A549 (cell line): ENCODE measurements around the gene TNFRSF1B. TPM values are rescaled to one million over a fixed set of nuclear protein-coding genes. Genes with fewer than 3 reads are reported as not detected.

Source experiments
- ATAC-seq, 2 experiments: fragments of 200-7000 bp in 1 of 2; fragments of >200 bp in 1 of 2; cut with Nextera tagmentation in 1 of 2; cut with Tn5 transposase in 1 of 2; 3 replicates each; pipeline versions ENCODE4 v1.8.0 to v1.9.1; 2018 to 2020; ENCODE audit warnings: mild to moderate bottlenecking in 1 of 2, moderate library complexity in 1 of 2
- CTCF ChIA-PET: fragments of 300-600 bp; sonication (Branson Sonifier 250); formaldehyde crosslinking; extraction: SDS; loops from one replicate; lab custom pipeline; 2021; ENCODE audit warnings: antibody characterized with exemption, inconsistent platforms; lab: Yijun Ruan, JAX
- POLR2A ChIA-PET: fragments of 350-600 bp; formaldehyde crosslinking; extraction: SDS; loops from one replicate; lab custom pipeline; 2021; ENCODE audit warnings: antibody characterized with exemption, inconsistent platforms; lab: Yijun Ruan, JAX
- DNase-seq, 2 experiments: peaks; one replicate each; pipeline versions ENCODE4 v3.0.0 to v3.0.0-alpha.2; 2011 to 2016; ENCODE audit warnings: low read depth in 1 of 2, low spot score in 1 of 2
- FAIRE-seq: peaks from 2 replicates; lab custom pipeline; 2011; peaks lifted over from hg19 to GRCh38; lab: Jason Lieb, UNC
- H3K27ac ChIP-seq, 2 experiments: fragments of >200 bp; sonication (Bioruptor Twin); formaldehyde crosslinking; 3 replicates each; pipeline ENCODE4 v1.5.1; 2016 to 2017
- H3K4me1 ChIP-seq: fragments of >200 bp; sonication (Bioruptor Twin); formaldehyde crosslinking; 3 replicates; pipeline ENCODE4 v1.6.1; 2016
- H3K4me2 ChIP-seq: fragments of >200 bp; sonication (Bioruptor Twin); formaldehyde crosslinking; 3 replicates; pipeline ENCODE4 v1.6.1; 2016
- H3K4me3 ChIP-seq: fragments of >200 bp; sonication (Bioruptor Twin); formaldehyde crosslinking; 3 replicates; pipeline ENCODE4 v1.5.1; 2016
- H3K9me3 ChIP-seq: fragments of >200 bp; sonication (Bioruptor Twin); formaldehyde crosslinking; 3 replicates; pipeline ENCODE4 v1.6.1; 2016
- CEBPB ChIP-seq, 2 experiments: fragments of >200 bp in 1 of 2; sonication (Bioruptor Twin) in 1 of 2; formaldehyde crosslinking in 1 of 2; IDR thresholded peaks; 2 replicates each; pipeline ENCODE4 v1.6.1; 2012 to 2016
- CHD2 ChIP-seq: fragments of 150-350 bp; IDR thresholded peaks from 2 replicates; pipeline ENCODE4 v1.6.1; 2014; ENCODE audit warnings: low read length; ENCODE audit not compliant: partially characterized antibody
- EP300 ChIP-seq, 2 experiments: fragments of >200 bp; sonication (Bioruptor Twin); formaldehyde crosslinking; IDR thresholded peaks; 2 replicates in 1 of 2; 3 replicates in 1 of 2; pipeline ENCODE4 v1.6.1; 2016 to 2017
- FOSL2 ChIP-seq, 2 experiments: fragments of 450-650 bp in 1 of 2; fragments of >200 bp in 1 of 2; sonication (Bioruptor Twin) in 1 of 2; formaldehyde crosslinking; IDR thresholded peaks; 2 replicates each; pipeline versions ENCODE4 v1.5.0 to v1.6.1; 2016 to 2020; ENCODE audit warnings: mild to moderate bottlenecking in 1 of 2, moderate library complexity in 1 of 2
- FOXS1 ChIP-seq: fragments of 250-450 bp; sonication (Bioruptor Pico); IDR thresholded peaks from 2 replicates; pipeline ENCODE4 v1.5.0; 2020; ENCODE audit warnings: mild to moderate bottlenecking, moderate library complexity
- HEYL ChIP-seq: fragments of 250-450 bp; sonication (Bioruptor Pico); IDR thresholded peaks from 2 replicates; pipeline ENCODE4 v1.8.0; 2021; ENCODE audit warnings: mild to moderate bottlenecking, moderate library complexity
- HOXA7 ChIP-seq: fragments of 250-450 bp; sonication (Bioruptor Pico); IDR thresholded peaks from 2 replicates; pipeline ENCODE4 v1.5.0; 2020; ENCODE audit warnings: mild to moderate bottlenecking, moderate library complexity
- HOXB13 ChIP-seq: fragments of 250-450 bp; sonication (Bioruptor Pico); IDR thresholded peaks from 2 replicates; pipeline ENCODE4 v1.5.0; 2020; ENCODE audit warnings: low read depth, mild to moderate bottlenecking, moderate library complexity
- JUN ChIP-seq, 2 experiments: fragments of >200 bp; sonication (Bioruptor Twin); formaldehyde crosslinking; IDR thresholded peaks; 2 replicates in 1 of 2; 3 replicates in 1 of 2; pipeline ENCODE4 v1.6.1; 2016 to 2017
- RAD21 ChIP-seq, 2 experiments: fragments of >200 bp in 1 of 2; sonication (Bioruptor Twin) in 1 of 2; formaldehyde crosslinking in 1 of 2; IDR thresholded peaks in 1 of 2; conservative IDR thresholded peaks in 1 of 2; 2 replicates in 1 of 2; 3 replicates in 1 of 2; pipeline ENCODE4 v1.6.1; 2012 to 2018; ENCODE audit warnings: inconsistent platforms in 1 of 2
- RCOR1 ChIP-seq: fragments of 150-350 bp; IDR thresholded peaks from 2 replicates; pipeline ENCODE4 v1.6.1; 2014; ENCODE audit warnings: antibody characterized with exemption, low read length, low read depth
- RFX5 ChIP-seq: fragments of 450-650 bp; IDR thresholded peaks from 2 replicates; pipeline ENCODE4 v1.7.1; 2014; ENCODE audit warnings: antibody characterized with exemption, mild to moderate bottlenecking, moderate library complexity
- RNF2 ChIP-seq: fragments of 200-600 bp; sonication (generic); IDR thresholded peaks from 2 replicates; pipeline ENCODE4 v1.6.1; 2016; ENCODE audit warnings: low read depth, mild to moderate bottlenecking, antibody characterized with exemption, moderate library complexity, borderline replicate concordance
- SMC3 ChIP-seq: fragments of >200 bp; sonication (Bioruptor Twin); formaldehyde crosslinking; IDR thresholded peaks from 3 replicates; pipeline ENCODE4 v1.6.1; 2018; ENCODE audit warnings: inconsistent platforms
- TP53 ChIP-seq: fragments of 250-450 bp; sonication (Bioruptor Pico); IDR thresholded peaks from 2 replicates; pipeline ENCODE4 v1.5.0; 2021; ENCODE audit warnings: mild to moderate bottlenecking, moderate library complexity
- ZFP36 ChIP-seq: fragments of 450-650 bp; IDR thresholded peaks from 2 replicates; pipeline ENCODE4 v1.6.1; 2014; ENCODE audit warnings: borderline replicate concordance; ENCODE audit not compliant: partially characterized antibody
- ZSCAN20 ChIP-seq: fragments of 250-450 bp; sonication (Bioruptor Pico); IDR thresholded peaks from 2 replicates; pipeline ENCODE4 v1.8.0; 2022; ENCODE audit warnings: mild to moderate bottlenecking, moderate library complexity
- WGBS: methylation state at CpG from one replicate; pipeline ENCODE4 v1.1.6; 2017; ENCODE audit errors: missing lambda C conversion rate; 5-methylcytosine and 5-hydroxymethylcytosine counted together
- polyA plus RNA-seq, 4 experiments: library from polyadenylated mRNA; depleted of rRNA in 3 of 4; stranded (reverse); fragments of >200 nt; fragmentation: RNase III in 1 of 4; extraction: RNeasy Plus Mini Kit Qiagen cat#74134 plus additional on column Dnase treatment in 1 of 4; gene quantifications; 2 replicates in 3 of 4; 3 replicates in 1 of 4; pipeline ENCODE4 v1.2.3, GENCODE V29; 2011 to 2017
- TF ChIP-seq, protein P1 (sequence below): IDR thresholded peaks from 2 replicates; pipeline ENCODE4 v1.6.1; 2012
- TF ChIP-seq, protein P2 (sequence below): fragments of >200 bp; sonication (Bioruptor Twin); formaldehyde crosslinking; IDR thresholded peaks from 3 replicates; pipeline ENCODE4 v1.5.1; 2016
- TF ChIP-seq, protein P3 (sequence below): fragments of 150-350 bp; IDR thresholded peaks from 2 replicates; pipeline ENCODE4 v1.6.1; 2014; ENCODE audit warnings: low read depth, mild to moderate bottlenecking, low read length
- TF ChIP-seq, protein P4 (sequence below): fragments of 200-600 bp; sonication (generic); IDR thresholded peaks from 2 replicates; pipeline ENCODE4 v1.6.1; 2016; ENCODE audit warnings: antibody characterized with exemption, mild to moderate bottlenecking, moderate library complexity

Gene TNFRSF1B
- polyA plus RNA-seq, 2 of the 4 experiments (the other 2 are of a cell fraction): 0.05 to 0.06 TPM

DNA sequence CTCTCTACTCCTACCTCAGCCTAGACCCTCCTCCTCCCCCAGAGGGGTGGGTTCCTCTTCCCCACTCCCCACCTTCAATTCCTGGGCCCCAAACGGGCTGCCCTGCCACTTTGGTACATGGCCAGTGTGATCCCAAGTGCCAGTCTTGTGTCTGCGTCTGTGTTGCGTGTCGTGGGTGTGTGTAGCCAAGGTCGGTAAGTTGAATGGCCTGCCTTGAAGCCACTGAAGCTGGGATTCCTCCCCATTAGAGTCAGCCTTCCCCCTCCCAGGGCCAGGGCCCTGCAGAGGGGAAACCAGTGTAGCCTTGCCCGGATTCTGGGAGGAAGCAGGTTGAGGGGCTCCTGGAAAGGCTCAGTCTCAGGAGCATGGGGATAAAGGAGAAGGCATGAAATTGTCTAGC is 41.5 kb downstream of the TNFRSF1B start:
- ChIA-PET CTCF (interaction anchor here (0.6 to 7.7 kb wide), 21 partner anchors 11 to 506 kb away, joined by 3 to 229 read pairs (median 4); no protein-coding TSS in a partner anchor), POLR2A (no interaction called here)
- DNase-seq (no peak), FAIRE-seq (no peak), ATAC-seq (peak; percentile 14 to 22; a peak in 3 of 6 replicates)
- 67% methylated on average over 6 of the region's 6 CpGs for WGBS
- Histone ChIP-seq H3K4me1 (no peaks in the 10 kb centered on the region), H3K4me2 (no peak overlapping the region), H3K4me3 (no peak overlapping the region), H3K27ac (no peak overlapping the region), H3K9me3 (no peaks in the 10 kb centered on the region)
- TF ChIP-seq RNF2: no peak
- TF ChIP-seq RCOR1: no peak
- no peak for TF ChIP-seq ZSCAN20 (CRISPR knock-in tag)
- TF ChIP-seq TP53 (CRISPR knock-in tag): no peak
- no peak for TF ChIP-seq HOXB13 (CRISPR knock-in tag)
- TF ChIP-seq EP300 (IDR thresholded peaks at IDR 0.05): no peak
- TF ChIP-seq HEYL (CRISPR knock-in tag): no peak
- TF ChIP-seq CHD2: no peak
- no peak for TF ChIP-seq RFX5
- no peak for TF ChIP-seq JUN (IDR thresholded peaks at IDR 0.05)
- TF ChIP-seq, protein P1, sequence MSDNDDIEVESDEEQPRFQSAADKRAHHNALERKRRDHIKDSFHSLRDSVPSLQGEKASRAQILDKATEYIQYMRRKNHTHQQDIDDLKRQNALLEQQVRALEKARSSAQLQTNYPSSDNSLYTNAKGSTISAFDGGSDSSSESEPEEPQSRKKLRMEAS: no peak

DNA sequence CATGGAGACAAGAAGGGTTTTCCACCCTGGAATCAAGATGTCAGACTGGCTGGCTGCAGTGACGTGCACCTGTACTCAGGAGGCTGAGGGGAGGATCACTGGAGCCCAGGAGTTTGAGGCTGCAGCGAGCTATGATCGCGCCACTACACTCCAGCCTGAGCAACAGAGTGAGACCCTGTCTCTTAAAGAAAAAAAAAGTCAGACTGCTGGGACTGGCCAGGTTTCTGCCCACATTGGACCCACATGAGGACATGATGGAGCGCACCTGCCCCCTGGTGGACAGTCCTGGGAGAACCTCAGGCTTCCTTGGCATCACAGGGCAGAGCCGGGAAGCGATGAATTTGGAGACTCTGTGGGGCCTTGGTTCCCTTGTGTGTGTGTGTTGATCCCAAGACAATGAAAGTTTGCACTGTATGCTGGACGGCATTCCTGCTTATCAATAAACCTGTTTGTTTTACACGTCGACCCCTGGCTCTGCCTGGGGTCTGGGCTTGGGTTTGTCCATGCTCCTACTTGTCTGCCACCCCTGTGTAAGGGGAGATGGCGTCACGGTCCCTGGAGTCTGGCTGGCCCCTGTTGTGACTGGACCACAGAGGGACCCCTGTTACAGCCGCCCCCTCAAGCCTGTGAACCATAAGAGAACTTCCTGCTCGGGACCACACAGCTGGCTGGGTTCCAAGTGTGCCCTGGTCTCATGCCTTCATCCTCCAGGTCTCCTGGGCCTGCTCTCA is 42.1 kb downstream of the TNFRSF1B start:
- TF ChIP-seq CEBPB (IDR thresholded peaks at IDR 0.05) (no peak), RAD21 (conservative IDR thresholded peaks at IDR 0.05 in 1 of 2, IDR thresholded peaks at IDR 0.05 in 1 of 2) (peak; percentile 91 to 96), SMC3 (peak; percentile 94), FOSL2 (IDR thresholded peaks at IDR 0.05) (no peak), FOSL2 (CRISPR knock-in tag; IDR thresholded peaks at IDR 0.05) (no peak), FOXS1 (CRISPR knock-in tag) (no peak)
- TF ChIP-seq, protein P2, sequence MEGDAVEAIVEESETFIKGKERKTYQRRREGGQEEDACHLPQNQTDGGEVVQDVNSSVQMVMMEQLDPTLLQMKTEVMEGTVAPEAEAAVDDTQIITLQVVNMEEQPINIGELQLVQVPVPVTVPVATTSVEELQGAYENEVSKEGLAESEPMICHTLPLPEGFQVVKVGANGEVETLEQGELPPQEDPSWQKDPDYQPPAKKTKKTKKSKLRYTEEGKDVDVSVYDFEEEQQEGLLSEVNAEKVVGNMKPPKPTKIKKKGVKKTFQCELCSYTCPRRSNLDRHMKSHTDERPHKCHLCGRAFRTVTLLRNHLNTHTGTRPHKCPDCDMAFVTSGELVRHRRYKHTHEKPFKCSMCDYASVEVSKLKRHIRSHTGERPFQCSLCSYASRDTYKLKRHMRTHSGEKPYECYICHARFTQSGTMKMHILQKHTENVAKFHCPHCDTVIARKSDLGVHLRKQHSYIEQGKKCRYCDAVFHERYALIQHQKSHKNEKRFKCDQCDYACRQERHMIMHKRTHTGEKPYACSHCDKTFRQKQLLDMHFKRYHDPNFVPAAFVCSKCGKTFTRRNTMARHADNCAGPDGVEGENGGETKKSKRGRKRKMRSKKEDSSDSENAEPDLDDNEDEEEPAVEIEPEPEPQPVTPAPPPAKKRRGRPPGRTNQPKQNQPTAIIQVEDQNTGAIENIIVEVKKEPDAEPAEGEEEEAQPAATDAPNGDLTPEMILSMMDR: peak; percentile 82
- DNase-seq (peak; percentile 64 to 67), ATAC-seq (peak; percentile 94 to 97), FAIRE-seq (no peak)
- ChIA-PET POLR2A (no interaction called here), CTCF (interaction anchor here (0.6 to 7.7 kb wide), 29 partner anchors 9 to 505 kb away, joined by 3 to 229 read pairs (median 4); no protein-coding TSS in a partner anchor)
- no peaks in the 10 kb centered on the region for H3K9me3 ChIP-seq
- 27% methylated on average over 12 of the region's 14 CpGs for WGBS
- no peak overlapping the region for H3K4me3 ChIP-seq
- no peaks in the 10 kb centered on the region for H3K4me1 ChIP-seq
- no peak overlapping the region for H3K27ac ChIP-seq
- H3K4me2 ChIP-seq: no peak overlapping the region

DNA sequence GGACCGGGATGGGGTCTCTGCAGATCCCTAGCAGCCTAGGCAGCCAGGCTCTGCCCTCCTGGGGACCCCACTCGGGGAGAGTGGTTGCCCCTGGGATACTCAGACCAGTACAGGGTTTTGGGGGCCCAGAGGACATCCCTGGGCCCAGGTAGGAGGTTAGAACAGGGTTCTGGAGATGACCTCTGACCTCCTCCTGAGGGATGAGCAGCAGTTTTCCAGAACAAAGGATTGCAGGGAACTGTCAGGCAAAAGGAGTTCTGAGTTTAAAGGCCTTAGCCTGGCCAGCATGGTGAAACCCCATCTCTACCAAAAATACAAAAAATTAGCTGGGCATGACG is 42.7 kb downstream of the TNFRSF1B start:
- FAIRE-seq (no peak), DNase-seq (no peak), ATAC-seq (no peak)
- Histone ChIP-seq H3K4me1 (no peaks in the 10 kb centered on the region), H3K4me3 (no peak overlapping the region), H3K4me2 (no peak overlapping the region), H3K27ac (no peak overlapping the region), H3K9me3 (no peaks in the 10 kb centered on the region)
- ChIA-PET POLR2A (no interaction called here), CTCF (interaction anchor here (0.6 to 7.7 kb wide), 15 partner anchors 9 to 449 kb away, joined by 3 to 229 read pairs (median 5); no protein-coding TSS in a partner anchor)
- no peak for TF ChIP-seq HOXA7 (CRISPR knock-in tag)
- no peak for TF ChIP-seq ZFP36
- no peak for TF ChIP-seq RFX5
- TF ChIP-seq, protein P3, sequence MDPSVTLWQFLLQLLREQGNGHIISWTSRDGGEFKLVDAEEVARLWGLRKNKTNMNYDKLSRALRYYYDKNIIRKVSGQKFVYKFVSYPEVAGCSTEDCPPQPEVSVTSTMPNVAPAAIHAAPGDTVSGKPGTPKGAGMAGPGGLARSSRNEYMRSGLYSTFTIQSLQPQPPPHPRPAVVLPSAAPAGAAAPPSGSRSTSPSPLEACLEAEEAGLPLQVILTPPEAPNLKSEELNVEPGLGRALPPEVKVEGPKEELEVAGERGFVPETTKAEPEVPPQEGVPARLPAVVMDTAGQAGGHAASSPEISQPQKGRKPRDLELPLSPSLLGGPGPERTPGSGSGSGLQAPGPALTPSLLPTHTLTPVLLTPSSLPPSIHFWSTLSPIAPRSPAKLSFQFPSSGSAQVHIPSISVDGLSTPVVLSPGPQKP: no peak
- TF ChIP-seq EP300 (IDR thresholded peaks at IDR 0.05): no peak
- TF ChIP-seq, protein P4, sequence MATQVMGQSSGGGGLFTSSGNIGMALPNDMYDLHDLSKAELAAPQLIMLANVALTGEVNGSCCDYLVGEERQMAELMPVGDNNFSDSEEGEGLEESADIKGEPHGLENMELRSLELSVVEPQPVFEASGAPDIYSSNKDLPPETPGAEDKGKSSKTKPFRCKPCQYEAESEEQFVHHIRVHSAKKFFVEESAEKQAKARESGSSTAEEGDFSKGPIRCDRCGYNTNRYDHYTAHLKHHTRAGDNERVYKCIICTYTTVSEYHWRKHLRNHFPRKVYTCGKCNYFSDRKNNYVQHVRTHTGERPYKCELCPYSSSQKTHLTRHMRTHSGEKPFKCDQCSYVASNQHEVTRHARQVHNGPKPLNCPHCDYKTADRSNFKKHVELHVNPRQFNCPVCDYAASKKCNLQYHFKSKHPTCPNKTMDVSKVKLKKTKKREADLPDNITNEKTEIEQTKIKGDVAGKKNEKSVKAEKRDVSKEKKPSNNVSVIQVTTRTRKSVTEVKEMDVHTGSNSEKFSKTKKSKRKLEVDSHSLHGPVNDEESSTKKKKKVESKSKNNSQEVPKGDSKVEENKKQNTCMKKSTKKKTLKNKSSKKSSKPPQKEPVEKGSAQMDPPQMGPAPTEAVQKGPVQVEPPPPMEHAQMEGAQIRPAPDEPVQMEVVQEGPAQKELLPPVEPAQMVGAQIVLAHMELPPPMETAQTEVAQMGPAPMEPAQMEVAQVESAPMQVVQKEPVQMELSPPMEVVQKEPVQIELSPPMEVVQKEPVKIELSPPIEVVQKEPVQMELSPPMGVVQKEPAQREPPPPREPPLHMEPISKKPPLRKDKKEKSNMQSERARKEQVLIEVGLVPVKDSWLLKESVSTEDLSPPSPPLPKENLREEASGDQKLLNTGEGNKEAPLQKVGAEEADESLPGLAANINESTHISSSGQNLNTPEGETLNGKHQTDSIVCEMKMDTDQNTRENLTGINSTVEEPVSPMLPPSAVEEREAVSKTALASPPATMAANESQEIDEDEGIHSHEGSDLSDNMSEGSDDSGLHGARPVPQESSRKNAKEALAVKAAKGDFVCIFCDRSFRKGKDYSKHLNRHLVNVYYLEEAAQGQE: no peak
- WGBS: 100% methylated on average over 1 of the region's 3 CpGs
